ENCODE results near the gene BHMT2. TPM values are rescaled to one million over a fixed set of nuclear protein-coding genes. Genes with fewer than 3 reads are reported as not detected.

The BHMT2 gene
- total RNA-seq, 2 donors from 2014 or later = 0.40 to 0.90 TPM

- TF ChIP-seq, protein P1, sequence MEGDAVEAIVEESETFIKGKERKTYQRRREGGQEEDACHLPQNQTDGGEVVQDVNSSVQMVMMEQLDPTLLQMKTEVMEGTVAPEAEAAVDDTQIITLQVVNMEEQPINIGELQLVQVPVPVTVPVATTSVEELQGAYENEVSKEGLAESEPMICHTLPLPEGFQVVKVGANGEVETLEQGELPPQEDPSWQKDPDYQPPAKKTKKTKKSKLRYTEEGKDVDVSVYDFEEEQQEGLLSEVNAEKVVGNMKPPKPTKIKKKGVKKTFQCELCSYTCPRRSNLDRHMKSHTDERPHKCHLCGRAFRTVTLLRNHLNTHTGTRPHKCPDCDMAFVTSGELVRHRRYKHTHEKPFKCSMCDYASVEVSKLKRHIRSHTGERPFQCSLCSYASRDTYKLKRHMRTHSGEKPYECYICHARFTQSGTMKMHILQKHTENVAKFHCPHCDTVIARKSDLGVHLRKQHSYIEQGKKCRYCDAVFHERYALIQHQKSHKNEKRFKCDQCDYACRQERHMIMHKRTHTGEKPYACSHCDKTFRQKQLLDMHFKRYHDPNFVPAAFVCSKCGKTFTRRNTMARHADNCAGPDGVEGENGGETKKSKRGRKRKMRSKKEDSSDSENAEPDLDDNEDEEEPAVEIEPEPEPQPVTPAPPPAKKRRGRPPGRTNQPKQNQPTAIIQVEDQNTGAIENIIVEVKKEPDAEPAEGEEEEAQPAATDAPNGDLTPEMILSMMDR (IDR thresholded peaks at IDR 0.05) = no peak
- intact Hi-C loops (cut with DNase I) = loop anchor here (5.0 kb wide), 1 partner anchor 326 kb away; no protein-coding TSS in a partner anchor
Measured at GRCh38 chr5:79135790-79136553, 66.4 kb downstream of the BHMT2 start.

GRCh38 chr5:79136618-79137017, 67.1 kb downstream of the BHMT2 start:
- Histone ChIP-seq H3K27me3 (no peaks in the 10 kb centered on the region), H3K4me1 (no peaks in the 10 kb centered on the region), H3K4me3 (no peak overlapping the region), H3K9me3 (no peaks in the 10 kb centered on the region), H3K36me3 (no peaks in the 10 kb centered on the region), H3K27ac (no peak overlapping the region), H3K9ac (ENCODE audit: low read depth in 2 of 2, low read length in 2 of 2) (no peak overlapping the region)
- TF ChIP-seq, protein P1 (IDR thresholded peaks at IDR 0.05) = no peak
- intact Hi-C loops (cut with DNase I) = loop anchor here (5.0 kb wide), 1 partner anchor 326 kb away; no protein-coding TSS in a partner anchor
- no peak for DNase-seq

More at GRCh38 chr5:79135790-79136553, 66.4 kb downstream of the BHMT2 start:
- no peaks in the 10 kb centered on the region for H3K9me3 ChIP-seq
- no peak overlapping the region for H3K4me3 ChIP-seq
- H3K4me1 ChIP-seq = no peaks in the 10 kb centered on the region
- no peak overlapping the region for H3K27ac ChIP-seq
- no peaks in the 10 kb centered on the region for H3K36me3 ChIP-seq
- DNase-seq = no peak
- H3K9ac ChIP-seq (ENCODE audit: low read depth in 2 of 2, low read length in 2 of 2) = no peak overlapping the region
- H3K27me3 ChIP-seq = no peaks in the 10 kb centered on the region

Other genes with a start within 250 kb of the BHMT2 start
- 10 to 100 TPM; 10.1 to 11.4 TPM for gene ARSB, start 84.5 kb upstream of the BHMT2 start, total RNA-seq
- gene DMGDH, start 93 bp upstream of the BHMT2 start, total RNA-seq = 1 to 10 TPM in 1 of 2 donors, under 1 TPM in 1; 0.30 to 1.4 TPM
- 1 to 10 TPM in 1 of 2 donors, under 1 TPM in 1; 0.21 to 1.4 TPM for gene BHMT, start 42.0 kb downstream of the BHMT2 start, total RNA-seq
- gene JMY, start 166.4 kb downstream of the BHMT2 start, total RNA-seq = 1 to 10 TPM; 4.7 to 8.0 TPM